Mesenchymal stem cell (in vitro differentiated cells and primary cell): ENCODE data around the gene GAS7.
"Not testable (repeated sequence)": the region's sequence is repeated elsewhere in the genome, so short reads cannot be mapped to it uniquely, and the experiment has no call there.

Source experiments
- DNase-seq: peaks from one replicate; pipeline ENCODE4 v3.0.0-alpha.2; 2013
- H2AFZ ChIP-seq: one replicate; pipeline ENCODE4 v1.6.1; 2013; ENCODE audit warnings: low read depth, mild to moderate bottlenecking, control low read depth, inconsistent platforms, low read length, moderate library complexity
- H2AK5ac ChIP-seq: 2 replicates; pipeline ENCODE4 v1.6.1; 2013; ENCODE audit warnings: low read length, moderate library complexity, mild to moderate bottlenecking, inconsistent platforms; ENCODE audit not compliant: severe bottlenecking
- H2BK120ac ChIP-seq: one replicate; pipeline ENCODE4 v1.6.1; 2013; ENCODE audit warnings: low read depth, mild to moderate bottlenecking, inconsistent platforms, low read length, moderate library complexity
- H2BK12ac ChIP-seq, 2 experiments: one replicate each; pipeline ENCODE4 v1.6.1; 2013; ENCODE audit warnings: inconsistent platforms in 2 of 2, low read length in 2 of 2, mild to moderate bottlenecking in 2 of 2, moderate library complexity in 2 of 2, control low read depth in 1 of 2
- H2BK15ac ChIP-seq: one replicate; pipeline ENCODE4 v1.6.1; 2013; ENCODE audit warnings: mild to moderate bottlenecking, low read depth, inconsistent platforms; ENCODE audit not compliant: poor library complexity, severe bottlenecking
- H2BK5ac ChIP-seq: 2 replicates; pipeline ENCODE4 v1.6.1; 2013; ENCODE audit warnings: low read depth, mild to moderate bottlenecking, low read length, control low read depth, inconsistent platforms; ENCODE audit not compliant: poor library complexity, severe bottlenecking
- H3K14ac ChIP-seq, 2 experiments: one replicate each; pipeline ENCODE4 v1.6.1; 2013; ENCODE audit warnings: inconsistent platforms in 2 of 2, low read length in 2 of 2, control low read depth in 1 of 2, mild to moderate bottlenecking in 1 of 2, moderate library complexity in 1 of 2
- H3K18ac ChIP-seq, 2 experiments: one replicate each; pipeline ENCODE4 v1.6.1; 2013; ENCODE audit warnings: inconsistent platforms in 2 of 2, low read length in 2 of 2, control low read depth in 1 of 2, low read depth in 1 of 2, mild to moderate bottlenecking in 1 of 2
- H3K23ac ChIP-seq, 2 experiments: one replicate each; pipeline ENCODE4 v1.6.1; 2013; ENCODE audit warnings: inconsistent platforms in 2 of 2, low read length in 2 of 2, mild to moderate bottlenecking in 2 of 2, moderate library complexity in 2 of 2, control low read depth in 1 of 2
- H3K27ac ChIP-seq: 2 replicates; pipeline ENCODE4 v1.5.1; 2013; ENCODE audit warnings: mild to moderate bottlenecking, moderate library complexity, low read length, control low read depth, inconsistent platforms; ENCODE audit not compliant: poor library complexity, severe bottlenecking
- H3K27me3 ChIP-seq, 2 experiments: 2 replicates each; pipeline versions ENCODE4 v1.6.1 to v1.7.0; 2013; ENCODE audit warnings: low read length in 2 of 2, mild to moderate bottlenecking in 2 of 2, moderate library complexity in 2 of 2, control low read depth in 1 of 2, inconsistent platforms in 1 of 2; ENCODE audit not compliant: control insufficient read depth in 1 of 2, insufficient read depth in 1 of 2
- H3K36me3 ChIP-seq, 2 experiments: 2 replicates each; pipeline versions ENCODE4 v1.6.1 to v1.7.0; 2013; ENCODE audit warnings: low read length in 2 of 2, control low read depth in 1 of 2, inconsistent platforms in 1 of 2, low read depth in 1 of 2, mild to moderate bottlenecking in 1 of 2; ENCODE audit not compliant: insufficient read depth in 2 of 2, control insufficient read depth in 1 of 2
- H3K4ac ChIP-seq, 2 experiments: one replicate each; pipeline ENCODE4 v1.6.1; 2013; ENCODE audit warnings: inconsistent platforms in 2 of 2, low read length in 2 of 2, mild to moderate bottlenecking in 2 of 2, moderate library complexity in 2 of 2, control low read depth in 1 of 2, low read depth in 1 of 2
- H3K4me1 ChIP-seq: 2 replicates; pipeline ENCODE4 v1.6.1; 2013; ENCODE audit warnings: low read depth, low read length, control low read depth; ENCODE audit not compliant: control insufficient read depth, insufficient read depth
- H3K4me2 ChIP-seq: 2 replicates; pipeline ENCODE4 v1.6.1; 2013; ENCODE audit warnings: low read length, mild to moderate bottlenecking, inconsistent platforms; ENCODE audit not compliant: poor library complexity, severe bottlenecking
- H3K4me3 ChIP-seq, 2 experiments: 2 replicates each; pipeline versions ENCODE4 v1.5.1 to v1.7.0; 2013; ENCODE audit warnings: low read length in 2 of 2, mild to moderate bottlenecking in 2 of 2, control low read depth in 1 of 2, low read depth in 1 of 2; ENCODE audit not compliant: insufficient read depth in 1 of 2
- H3K79me1 ChIP-seq: replicated peaks from 2 replicates; pipeline ENCODE4 v1.6.1; 2013; ENCODE audit warnings: mild to moderate bottlenecking, control low read depth, low read length, inconsistent platforms; ENCODE audit not compliant: poor library complexity, severe bottlenecking
- H3K9ac ChIP-seq: 2 replicates; pipeline ENCODE4 v1.7.0; 2013; ENCODE audit warnings: mild to moderate bottlenecking, low read length, moderate library complexity
- H3K9me3 ChIP-seq: 2 replicates; pipeline ENCODE4 v1.7.0; 2013; ENCODE audit warnings: mild to moderate bottlenecking, low read length; ENCODE audit not compliant: control insufficient read depth
- H4K8ac ChIP-seq: one replicate; pipeline ENCODE4 v1.6.1; 2013; ENCODE audit warnings: inconsistent platforms, mild to moderate bottlenecking, low read length, moderate library complexity
- H4K91ac ChIP-seq: one replicate; pipeline ENCODE4 v1.6.1; 2013; ENCODE audit warnings: mild to moderate bottlenecking, low read length, inconsistent platforms
- WGBS: methylation state at CpG from one replicate; pipeline ENCODE4 v1.1.7; 2013; ENCODE audit warnings: mixed read lengths; 5-methylcytosine and 5-hydroxymethylcytosine counted together

The GAS7 gene

DNA sequence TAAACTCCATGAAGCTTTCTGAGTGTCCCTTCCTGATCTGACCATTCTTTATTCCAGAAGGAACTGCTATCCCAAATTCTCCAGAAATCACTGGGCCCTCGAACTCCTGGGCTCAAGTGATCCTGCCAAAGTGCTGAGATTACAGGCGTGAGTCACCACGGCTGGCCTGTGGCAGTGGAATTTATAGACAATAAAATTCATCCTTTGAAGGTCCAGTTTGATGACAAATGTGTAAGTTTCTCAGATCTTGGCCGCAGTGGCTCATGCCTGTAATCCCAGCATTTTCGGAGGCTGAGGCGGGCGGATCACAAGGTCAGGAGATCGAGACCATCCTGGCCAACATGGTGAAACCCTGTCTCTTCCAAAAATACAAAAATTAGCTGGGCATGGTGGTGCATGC is 103.1 kb downstream of the GAS7 start:
- 23% methylated on average over 8 of the region's 8 CpGs for WGBS
- not testable (repeated sequence) for H3K4me2 ChIP-seq, H2AFZ ChIP-seq, H3K27me3 ChIP-seq, H2BK5ac ChIP-seq, H3K23ac ChIP-seq, H2BK15ac ChIP-seq, H3K14ac ChIP-seq, H3K79me1 ChIP-seq, H2BK120ac ChIP-seq, H4K91ac ChIP-seq, H3K4ac ChIP-seq, H3K27ac ChIP-seq, H2BK12ac ChIP-seq, H3K4me1 ChIP-seq, H3K9me3 ChIP-seq, H3K36me3 ChIP-seq, H3K18ac ChIP-seq, H2AK5ac ChIP-seq, H3K4me3 ChIP-seq, H4K8ac ChIP-seq
- DNase-seq = peak; percentile 79
- peak overlapping the region; percentile 52 for H3K9ac ChIP-seq

DNA sequence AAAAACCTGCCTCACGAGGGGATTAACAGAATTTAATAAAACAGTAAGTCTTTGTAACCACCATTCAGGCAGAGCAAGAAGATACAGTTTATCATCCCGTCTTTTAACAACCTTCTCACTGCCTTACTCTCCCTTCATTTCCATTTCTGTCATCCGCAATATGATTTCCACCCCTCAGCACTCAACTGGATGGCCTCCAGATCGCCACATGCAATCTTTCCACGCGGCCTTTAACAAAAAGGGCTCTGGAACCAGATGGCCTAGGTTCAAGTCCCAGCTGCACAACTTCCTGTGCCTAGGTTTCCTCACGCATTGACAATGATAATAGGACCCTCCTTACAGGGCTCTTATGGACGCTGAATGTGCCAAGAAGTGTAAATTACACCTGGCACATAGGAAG is 103.6 kb downstream of the GAS7 start:
- H3K4me1 ChIP-seq = peaks cover 6% of the 10 kb centered on the region
- peaks cover 7% of the 10 kb centered on the region for H3K79me1 ChIP-seq
- peaks cover 7% of the 10 kb centered on the region for H3K9me3 ChIP-seq
- H2BK12ac ChIP-seq = peak overlapping the region in 1 of 2 experiments; percentile 59
- H3K14ac ChIP-seq = no peak overlapping the region
- peak overlapping the region; percentile 74 for H2AK5ac ChIP-seq
- H2AFZ ChIP-seq = no peak overlapping the region
- H4K8ac ChIP-seq = no peak overlapping the region
- no peak overlapping the region for H3K4me3 ChIP-seq
- H2BK120ac ChIP-seq = no peak overlapping the region
- no peak overlapping the region for H2BK5ac ChIP-seq
- WGBS = 92% methylated on average over 7 of the region's 8 CpGs
- no peak overlapping the region for H3K27ac ChIP-seq
- no peaks in the 10 kb centered on the region for H3K36me3 ChIP-seq
- no peaks in the 10 kb centered on the region for H3K27me3 ChIP-seq
- no peak overlapping the region for H3K18ac ChIP-seq
- no peak for DNase-seq
- H4K91ac ChIP-seq = no peak overlapping the region
- no peak overlapping the region for H3K4me2 ChIP-seq
- H3K9ac ChIP-seq = peak overlapping the region; percentile 52
- peak overlapping the region; percentile 18 to 24 for H3K4ac ChIP-seq
- no peak overlapping the region for H3K23ac ChIP-seq
- no peak overlapping the region for H2BK15ac ChIP-seq

DNA sequence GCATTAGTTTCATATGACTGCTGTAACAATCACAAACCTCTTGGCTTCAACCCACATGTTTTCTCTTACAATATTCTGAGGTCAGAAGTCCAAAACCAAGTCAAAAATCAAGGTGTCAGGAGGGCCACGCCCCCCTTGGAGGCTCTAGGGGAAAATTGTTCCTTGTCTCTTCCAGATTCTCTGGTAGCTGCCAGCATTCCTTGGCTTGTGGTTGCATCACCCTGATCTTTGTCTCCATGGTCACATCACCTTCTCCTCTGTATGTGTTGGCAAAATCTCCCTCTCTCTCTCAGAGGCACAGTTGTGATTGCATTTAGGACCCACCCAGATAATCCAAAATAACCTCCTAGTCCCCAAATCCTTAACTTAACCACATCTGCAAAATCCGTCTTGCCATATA is 105.8 kb downstream of the GAS7 start:
- no peak overlapping the region for H2AK5ac ChIP-seq
- no peak overlapping the region for H2BK120ac ChIP-seq
- no peak overlapping the region for H2BK15ac ChIP-seq
- H3K14ac ChIP-seq = no peak overlapping the region
- H3K27ac ChIP-seq = no peak overlapping the region
- no peak for DNase-seq
- no peak overlapping the region for H3K4me2 ChIP-seq
- no peak overlapping the region for H2BK5ac ChIP-seq
- no peak overlapping the region for H3K9ac ChIP-seq
- no peaks in the 10 kb centered on the region for H3K36me3 ChIP-seq
- H3K18ac ChIP-seq = no peak overlapping the region
- peaks cover 7% of the 10 kb centered on the region for H3K79me1 ChIP-seq
- H3K23ac ChIP-seq = no peak overlapping the region
- H3K9me3 ChIP-seq = peaks cover 7% of the 10 kb centered on the region
- H3K4me3 ChIP-seq = no peak overlapping the region
- no peak overlapping the region for H4K91ac ChIP-seq
- no peak overlapping the region for H3K4ac ChIP-seq
- H2BK12ac ChIP-seq = no peak overlapping the region
- H3K4me1 ChIP-seq = peaks cover 3% of the 10 kb centered on the region
- 92% methylated on average over 1 of the region's 2 CpGs for WGBS
- no peaks in the 10 kb centered on the region for H3K27me3 ChIP-seq
- no peak overlapping the region for H2AFZ ChIP-seq
- no peak overlapping the region for H4K8ac ChIP-seq

DNA sequence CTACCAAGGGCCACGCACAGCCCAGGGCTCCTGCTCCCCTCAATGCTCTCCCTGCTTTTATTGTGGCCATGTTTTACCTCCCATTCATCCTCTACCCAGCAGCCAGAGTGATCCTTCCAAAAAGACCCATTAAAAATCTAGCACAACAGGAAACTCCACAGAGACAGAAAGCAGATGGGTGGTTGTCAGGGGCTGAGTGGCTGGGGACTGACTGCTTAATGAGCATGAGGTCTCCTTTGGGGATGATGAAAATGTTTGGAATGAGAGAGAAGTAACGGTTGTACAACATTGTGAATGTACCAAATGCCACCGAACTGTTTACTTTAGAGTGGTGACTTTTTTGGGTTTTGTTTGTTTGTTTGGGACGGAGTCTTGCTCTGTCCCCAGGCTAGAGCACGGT is 107.4 kb downstream of the GAS7 start:
- Histone ChIP-seq H3K4ac (no peak overlapping the region), H2BK12ac (peak overlapping the region; percentile 1 to 83), H4K91ac (peak overlapping the region; percentile 64), H2BK15ac (no peak overlapping the region), H3K9ac (no peak overlapping the region), H2AFZ (no peak overlapping the region), H2AK5ac (no peak overlapping the region), H3K9me3 (peaks cover 7% of the 10 kb centered on the region), H3K23ac (no peak overlapping the region), H3K4me2 (no peak overlapping the region), H3K79me1 (peaks cover 4% of the 10 kb centered on the region), H4K8ac (no peak overlapping the region), H3K36me3 (no peaks in the 10 kb centered on the region), H2BK120ac (no peak overlapping the region), H3K18ac (peak overlapping the region; percentile 31 to 54), H3K27ac (no peak overlapping the region), H3K14ac (peak overlapping the region in 1 of 2 experiments; percentile 77), H3K27me3 (no peaks in the 10 kb centered on the region), H2BK5ac (no peak overlapping the region), H3K4me3 (no peak overlapping the region), H3K4me1 (peaks cover 9% of the 10 kb centered on the region)
- WGBS = 20% methylated on average over 5 of the region's 5 CpGs
- peak; percentile 69 for DNase-seq
